ENCODE results near the gene LDAF1. TPM values are rescaled to one million over a fixed set of nuclear protein-coding genes. Genes with fewer than 3 reads are reported as not detected.
"Not testable (repeated sequence)": the region's sequence is repeated elsewhere in the genome, so short reads cannot be mapped to it uniquely, and the experiment has no call there.

The LDAF1 gene
- total and polyA plus RNA-seq, 7 experiments from 2014 or later, result 8.2 to 21.4 (median 15.8) TPM

DNA sequence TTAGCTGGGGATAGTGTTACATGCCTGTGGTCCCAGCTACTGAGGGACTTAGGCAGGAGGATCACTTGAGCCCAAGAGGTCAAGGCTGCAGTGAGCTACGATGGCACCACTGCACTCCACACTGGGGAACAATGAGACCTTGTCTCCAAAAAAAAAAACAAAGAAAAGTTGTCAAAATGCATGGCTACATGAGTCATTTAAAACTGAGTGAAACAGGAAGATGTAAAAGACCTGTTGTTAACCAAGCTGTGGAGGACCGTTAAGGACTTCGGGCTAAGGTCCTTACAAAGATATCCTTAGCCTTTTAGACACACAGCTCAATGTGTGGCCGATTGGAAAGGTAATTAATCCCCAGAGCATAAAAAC, 27.8 kb downstream of the LDAF1 start:
- no peaks in the 10 kb centered on the region for H3K27me3 ChIP-seq (ENCODE audit: control insufficient read depth in 2 of 2, insufficient read depth in 2 of 2, low read length in 2 of 2)
- intact Hi-C loops (cut with micrococcal nuclease), result loop anchor here in 1 of 2 donors (5.0 kb wide), 1 partner anchor 366 kb away; no protein-coding TSS in a partner anchor
- H3K4me1 ChIP-seq (ENCODE audit: control insufficient read depth in 2 of 2, insufficient read depth in 2 of 2, low read length in 2 of 2), result no peaks in the 10 kb centered on the region
- Mint-ChIP-seq H3K27me3 (peaks cover 0 to 7% (median 1%) of the 10 kb centered on the region in 5 donors), H3K4me3 (no peak overlapping the region), H3K9me3 (peaks cover 0 to 8% (median 0%) of the 10 kb centered on the region in 11 donors), H3K27ac (no peak overlapping the region), H3K4me1 (peaks cover 0 to 5% (median 4%) of the 10 kb centered on the region in 7 donors), H3K36me3 (peaks cover 3 to 28% (median 14%) of the 10 kb centered on the region in 5 donors)
- H3K4me3 ChIP-seq (ENCODE audit: low read length), result no peak overlapping the region
- no peak for DNase-seq
- CTCF ChIA-PET, result no interaction called here
- H3K27ac ChIP-seq (ENCODE audit: low read depth, low read length), result no peak overlapping the region
- no peaks in the 10 kb centered on the region for H3K9me3 ChIP-seq (ENCODE audit: control insufficient read depth in 2 of 3, low read length in 3 of 3)
- H3K36me3 ChIP-seq (ENCODE audit: control insufficient read depth in 2 of 3, insufficient read depth in 3 of 3, low read length in 3 of 3), result peaks cover 0 to 7% (median 0%) of the 10 kb centered on the region in 3 experiments
- ATAC-seq, result no peak
- POLR2A ChIA-PET, result no interaction called here

DNA sequence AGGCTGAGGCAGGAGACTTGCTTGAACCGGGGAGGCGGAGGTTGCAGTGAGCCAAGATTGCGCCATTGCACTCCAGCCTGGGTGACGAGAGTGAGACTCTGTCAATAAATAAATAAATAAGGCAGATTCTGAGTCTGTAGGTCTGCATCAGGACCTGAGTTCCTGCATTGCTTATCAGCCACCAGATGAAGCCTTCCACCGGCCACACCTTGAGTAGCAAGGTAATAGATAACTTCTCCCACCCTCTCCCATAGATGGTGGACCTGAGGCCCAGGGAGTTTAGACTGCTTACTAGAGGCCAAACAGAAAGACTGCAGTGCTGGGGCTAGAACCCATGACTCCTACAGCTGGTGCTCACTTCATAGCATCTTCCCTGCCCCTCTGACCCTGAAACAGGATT, 30.8 kb downstream of the LDAF1 start:
- Mint-ChIP-seq H3K36me3 (peaks cover 0 to 7% (median 0%) of the 10 kb centered on the region in 5 donors), H3K4me3 (peak overlapping the region in 1 of 10 donors; percentile 20), H3K27ac (no peak overlapping the region), H3K4me1 (peaks cover 0 to 5% (median 4%) of the 10 kb centered on the region in 7 donors), H3K9me3 (peaks cover 0 to 8% (median 0%) of the 10 kb centered on the region in 11 donors), H3K27me3 (peaks cover 0 to 14% (median 3%) of the 10 kb centered on the region in 5 donors)
- DNase-seq, result no peak
- no peak for ATAC-seq
- ChIA-PET POLR2A (no interaction called here), CTCF (interaction anchor here (0.5 to 1.1 kb wide), 3 partner anchors 32 to 1131 kb away, joined by 3 to 6 read pairs (median 5); no protein-coding TSS in a partner anchor)
- intact Hi-C loops (cut with micrococcal nuclease), result loop anchor here in 1 of 2 donors (2.0 to 5.0 kb wide), 2 partner anchors 89 to 363 kb away; partner anchors contain the start of gene CRYM
- Histone ChIP-seq H3K4me3 (ENCODE audit: low read length) (no peak overlapping the region), H3K27me3 (ENCODE audit: control insufficient read depth in 2 of 2, insufficient read depth in 2 of 2, low read length in 2 of 2) (no peaks in the 10 kb centered on the region), H3K27ac (ENCODE audit: low read depth, low read length) (no peak overlapping the region), H3K9me3 (ENCODE audit: control insufficient read depth in 2 of 3, low read length in 3 of 3) (no peaks in the 10 kb centered on the region), H3K36me3 (ENCODE audit: control insufficient read depth in 2 of 3, insufficient read depth in 3 of 3, low read length in 3 of 3) (no peaks in the 10 kb centered on the region), H3K4me1 (ENCODE audit: control insufficient read depth in 2 of 2, insufficient read depth in 2 of 2, low read length in 2 of 2) (no peaks in the 10 kb centered on the region)

DNA sequence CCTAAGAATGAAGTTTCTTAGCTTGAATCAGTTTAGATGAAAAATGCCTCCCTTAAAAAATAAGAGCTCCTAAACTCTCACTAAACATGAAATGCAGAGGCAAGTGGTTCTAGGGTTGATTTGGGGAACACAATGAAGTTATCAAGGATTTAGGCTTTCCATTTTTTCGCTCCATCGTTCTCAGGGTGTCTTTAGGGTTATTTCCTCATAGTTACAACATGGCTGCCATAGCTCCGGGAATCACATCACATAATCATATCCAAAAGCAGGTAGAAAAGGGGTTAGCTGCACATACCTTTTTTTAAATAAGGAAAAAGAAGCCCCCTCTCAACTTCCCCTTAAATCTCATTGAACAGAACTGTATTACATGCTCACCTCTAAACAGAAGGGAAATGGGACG, 31.5 kb downstream of the LDAF1 start:
- peaks cover 0 to 3% (median 0%) of the 10 kb centered on the region in 5 donors for H3K36me3 Mint-ChIP-seq
- H3K27ac ChIP-seq (ENCODE audit: low read depth, low read length), result no peak overlapping the region
- intact Hi-C loops (cut with micrococcal nuclease), result no loop called here
- H3K27me3 ChIP-seq (ENCODE audit: control insufficient read depth in 2 of 2, insufficient read depth in 2 of 2, low read length in 2 of 2), result no peaks in the 10 kb centered on the region
- DNase-seq (no peak), ATAC-seq (no peak)
- no peaks in the 10 kb centered on the region for H3K4me1 ChIP-seq (ENCODE audit: control insufficient read depth in 2 of 2, insufficient read depth in 2 of 2, low read length in 2 of 2)
- no peak overlapping the region for H3K4me3 Mint-ChIP-seq
- peaks cover 0 to 11% (median 5%) of the 10 kb centered on the region in 7 donors for H3K4me1 Mint-ChIP-seq
- H3K4me3 ChIP-seq (ENCODE audit: low read length), result no peak overlapping the region
- no peaks in the 10 kb centered on the region for H3K36me3 ChIP-seq (ENCODE audit: control insufficient read depth in 2 of 3, insufficient read depth in 3 of 3, low read length in 3 of 3)
- peaks cover 0 to 16% (median 5%) of the 10 kb centered on the region in 5 donors for H3K27me3 Mint-ChIP-seq
- ChIA-PET POLR2A (interaction anchor here (0.7 kb wide), 1 partner anchor 1758 kb away, joined by 4 read pairs; no protein-coding TSS in a partner anchor), CTCF (no interaction called here)
- H3K9me3 ChIP-seq (ENCODE audit: control insufficient read depth in 2 of 3, low read length in 3 of 3), result no peaks in the 10 kb centered on the region
- peaks cover 0 to 8% (median 0%) of the 10 kb centered on the region in 11 donors for H3K9me3 Mint-ChIP-seq
- no peak overlapping the region for H3K27ac Mint-ChIP-seq

DNA sequence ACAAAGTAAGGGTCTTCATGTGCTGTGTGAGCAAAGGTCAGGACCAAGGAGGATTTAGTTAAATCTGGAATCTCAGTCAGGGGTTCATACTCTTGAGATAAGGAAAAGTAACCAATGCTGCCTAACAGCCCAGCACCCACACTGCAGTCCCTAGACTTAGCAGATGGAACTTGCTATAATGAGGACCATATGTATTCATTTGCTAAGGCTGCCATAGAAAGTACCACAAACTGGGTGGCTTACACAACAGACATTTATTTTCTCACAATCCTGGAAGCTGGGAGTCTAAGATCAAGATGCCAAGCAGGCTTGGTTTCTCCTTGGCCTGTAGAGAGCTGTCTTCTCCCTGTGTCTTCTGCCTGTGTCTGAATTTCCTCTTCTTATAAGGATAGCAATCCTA, 32.1 kb downstream of the LDAF1 start:
- H3K36me3 ChIP-seq (ENCODE audit: control insufficient read depth in 2 of 3, insufficient read depth in 3 of 3, low read length in 3 of 3), result no peaks in the 10 kb centered on the region
- H3K27ac Mint-ChIP-seq, result no peak overlapping the region
- H3K4me1 ChIP-seq (ENCODE audit: control insufficient read depth in 2 of 2, insufficient read depth in 2 of 2, low read length in 2 of 2), result no peaks in the 10 kb centered on the region
- H3K36me3 Mint-ChIP-seq, result peaks cover 0 to 3% (median 0%) of the 10 kb centered on the region in 5 donors
- ChIA-PET CTCF (no interaction called here), POLR2A (no interaction called here)
- H3K9me3 ChIP-seq (ENCODE audit: control insufficient read depth in 2 of 3, low read length in 3 of 3), result no peaks in the 10 kb centered on the region
- peaks cover 0 to 18% (median 5%) of the 10 kb centered on the region in 5 donors for H3K27me3 Mint-ChIP-seq
- peaks cover 0 to 8% (median 0%) of the 10 kb centered on the region in 11 donors for H3K9me3 Mint-ChIP-seq
- intact Hi-C loops (cut with micrococcal nuclease), result no loop called here
- H3K27me3 ChIP-seq (ENCODE audit: control insufficient read depth in 2 of 2, insufficient read depth in 2 of 2, low read length in 2 of 2), result no peaks in the 10 kb centered on the region
- no peak overlapping the region for H3K27ac ChIP-seq (ENCODE audit: low read depth, low read length)
- H3K4me3 Mint-ChIP-seq, result no peak overlapping the region
- ATAC-seq, result no peak
- H3K4me3 ChIP-seq (ENCODE audit: low read length), result no peak overlapping the region
- peaks cover 0 to 11% (median 5%) of the 10 kb centered on the region in 7 donors for H3K4me1 Mint-ChIP-seq
- DNase-seq, result no peak

DNA sequence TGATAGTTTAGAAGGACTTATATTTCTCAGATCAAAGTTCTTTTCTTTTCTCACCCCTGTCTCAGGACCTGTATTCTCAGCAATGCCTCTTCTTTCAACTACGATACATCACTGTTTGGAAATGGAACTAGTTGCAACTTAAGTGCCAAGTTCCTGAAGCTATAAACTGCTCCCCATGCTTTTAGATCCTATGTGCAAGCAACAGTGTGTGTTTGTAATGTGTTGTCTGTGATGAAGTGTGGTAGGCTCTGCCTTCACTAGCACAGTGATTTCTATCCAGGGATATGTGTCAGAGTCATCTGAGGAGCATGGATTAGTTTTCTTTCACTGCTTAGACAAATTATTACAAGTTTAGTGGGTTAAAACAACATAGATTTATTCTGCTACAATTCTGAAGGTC, 34.5 kb downstream of the LDAF1 start:
- CTCF ChIA-PET, result interaction anchor here (0.6 kb wide), 1 partner anchor 10 kb away, joined by 3 read pairs; no protein-coding TSS in a partner anchor
- Mint-ChIP-seq H3K4me1 (peaks cover 0 to 11% (median 5%) of the 10 kb centered on the region in 7 donors), H3K9me3 (peaks cover 0 to 8% (median 0%) of the 10 kb centered on the region in 11 donors), H3K36me3 (peaks cover 0 to 3% (median 0%) of the 10 kb centered on the region in 5 donors), H3K4me3 (no peak overlapping the region), H3K27ac (no peak overlapping the region), H3K27me3 (peaks cover 0 to 24% (median 5%) of the 10 kb centered on the region in 5 donors)
- ATAC-seq, result no peak
- Histone ChIP-seq H3K27me3 (ENCODE audit: control insufficient read depth in 2 of 2, insufficient read depth in 2 of 2, low read length in 2 of 2) (no peaks in the 10 kb centered on the region), H3K9me3 (ENCODE audit: control insufficient read depth in 2 of 3, low read length in 3 of 3) (no peaks in the 10 kb centered on the region), H3K4me1 (ENCODE audit: control insufficient read depth in 2 of 2, insufficient read depth in 2 of 2, low read length in 2 of 2) (no peaks in the 10 kb centered on the region), H3K27ac (ENCODE audit: low read depth, low read length) (no peak overlapping the region), H3K36me3 (ENCODE audit: control insufficient read depth in 2 of 3, insufficient read depth in 3 of 3, low read length in 3 of 3) (no peaks in the 10 kb centered on the region), H3K4me3 (ENCODE audit: low read length) (no peak overlapping the region)
- intact Hi-C loops (cut with micrococcal nuclease), result no loop called here
- DNase-seq, result no peak
- POLR2A ChIA-PET, result no interaction called here

DNA sequence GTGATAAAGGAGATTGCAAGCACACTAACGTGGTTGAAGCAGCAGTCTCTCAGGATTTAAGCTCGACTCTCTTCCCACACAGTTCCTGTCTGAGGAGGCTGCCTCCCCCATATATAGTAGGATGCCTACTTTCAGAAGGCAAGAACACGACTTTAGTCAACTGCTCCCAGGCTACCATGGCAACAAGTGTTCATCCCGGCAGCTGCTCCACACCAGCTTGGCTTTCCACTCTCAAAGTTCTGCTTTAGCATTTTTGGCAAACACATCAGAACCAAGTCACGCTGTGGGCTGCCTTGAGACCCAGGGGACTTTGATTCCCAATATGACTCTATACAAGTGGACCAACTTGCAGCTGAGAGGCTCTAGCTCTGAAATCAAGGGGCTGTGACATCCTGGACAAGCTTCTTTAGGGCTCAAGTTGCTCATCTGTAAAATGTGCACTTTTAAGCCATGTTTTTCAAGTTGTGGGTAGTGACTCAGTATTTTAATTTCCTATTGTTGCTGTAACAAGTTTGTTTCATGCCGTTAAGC, 36.4 kb downstream of the LDAF1 start:
- H3K27me3 ChIP-seq (ENCODE audit: control insufficient read depth in 2 of 2, insufficient read depth in 2 of 2, low read length in 2 of 2), result no peaks in the 10 kb centered on the region
- Mint-ChIP-seq H3K4me1 (peaks cover 0 to 6% (median 0%) of the 10 kb centered on the region in 7 donors), H3K27ac (no peak overlapping the region), H3K36me3 (peaks cover 0 to 3% (median 0%) of the 10 kb centered on the region in 5 donors), H3K9me3 (peaks cover 0 to 8% (median 0%) of the 10 kb centered on the region in 11 donors), H3K27me3 (peaks cover 5 to 31% (median 10%) of the 10 kb centered on the region in 5 donors), H3K4me3 (no peak overlapping the region)
- intact Hi-C loops (cut with micrococcal nuclease), result no loop called here
- H3K9me3 ChIP-seq (ENCODE audit: control insufficient read depth in 2 of 3, low read length in 3 of 3), result no peaks in the 10 kb centered on the region
- H3K36me3 ChIP-seq (ENCODE audit: control insufficient read depth in 2 of 3, insufficient read depth in 3 of 3, low read length in 3 of 3), result no peaks in the 10 kb centered on the region
- H3K27ac ChIP-seq (ENCODE audit: low read depth, low read length), result no peak overlapping the region
- no peak overlapping the region for H3K4me3 ChIP-seq (ENCODE audit: low read length)
- ATAC-seq (no peak), DNase-seq (no peak)
- CTCF ChIA-PET, result no interaction called here
- POLR2A ChIA-PET, result interaction anchor here (0.6 kb wide), 1 partner anchor 20 kb away, joined by 3 read pairs; no protein-coding TSS in a partner anchor
- H3K4me1 ChIP-seq (ENCODE audit: control insufficient read depth in 2 of 2, insufficient read depth in 2 of 2, low read length in 2 of 2), result no peaks in the 10 kb centered on the region

DNA sequence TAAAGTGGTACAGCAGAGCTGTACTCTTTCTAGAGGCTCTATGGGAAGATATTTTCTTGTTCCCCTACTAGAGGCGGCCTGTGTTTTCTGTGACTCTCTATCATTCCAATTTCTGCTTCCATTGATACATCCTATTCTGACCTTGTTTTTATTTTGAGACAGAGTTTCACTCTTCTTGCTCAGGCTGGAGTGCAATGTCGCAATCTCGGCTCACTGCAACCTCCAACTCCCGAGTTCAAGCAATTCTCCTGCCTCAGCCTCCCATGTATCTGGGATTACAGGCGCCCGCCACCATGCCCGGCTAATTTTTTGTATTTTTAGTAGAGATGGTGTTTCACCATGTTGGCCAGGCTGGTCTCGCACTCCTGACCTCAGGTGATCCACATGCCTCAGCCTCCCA, 36.9 kb downstream of the LDAF1 start:
- DNase-seq; H3K4me1 ChIP-seq (ENCODE audit: control insufficient read depth in 2 of 2, insufficient read depth in 2 of 2, low read length in 2 of 2); H3K9me3 Mint-ChIP-seq; H3K27ac ChIP-seq (ENCODE audit: low read depth, low read length); H3K27me3 ChIP-seq (ENCODE audit: control insufficient read depth in 2 of 2, insufficient read depth in 2 of 2, low read length in 2 of 2); H3K36me3 ChIP-seq (ENCODE audit: control insufficient read depth in 2 of 3, insufficient read depth in 3 of 3, low read length in 3 of 3); H3K4me3 Mint-ChIP-seq; H3K9me3 ChIP-seq (ENCODE audit: control insufficient read depth in 2 of 3, low read length in 3 of 3); CTCF ChIA-PET; intact Hi-C loops (cut with micrococcal nuclease); H3K27ac Mint-ChIP-seq; H3K4me3 ChIP-seq (ENCODE audit: low read length); ATAC-seq; H3K4me1 Mint-ChIP-seq; H3K36me3 Mint-ChIP-seq: not testable (repeated sequence)
- peaks cover 5 to 36% (median 10%) of the 10 kb centered on the region in 5 donors for H3K27me3 Mint-ChIP-seq
- POLR2A ChIA-PET, result interaction anchor here (0.6 kb wide), 1 partner anchor 20 kb away, joined by 3 read pairs; no protein-coding TSS in a partner anchor
